ENCODE measurements around the gene ZNF775.
A peak's percentile ranks its signal among the peaks of the same experiment; 100 is the strongest.

Gene ZNF775

DNA sequence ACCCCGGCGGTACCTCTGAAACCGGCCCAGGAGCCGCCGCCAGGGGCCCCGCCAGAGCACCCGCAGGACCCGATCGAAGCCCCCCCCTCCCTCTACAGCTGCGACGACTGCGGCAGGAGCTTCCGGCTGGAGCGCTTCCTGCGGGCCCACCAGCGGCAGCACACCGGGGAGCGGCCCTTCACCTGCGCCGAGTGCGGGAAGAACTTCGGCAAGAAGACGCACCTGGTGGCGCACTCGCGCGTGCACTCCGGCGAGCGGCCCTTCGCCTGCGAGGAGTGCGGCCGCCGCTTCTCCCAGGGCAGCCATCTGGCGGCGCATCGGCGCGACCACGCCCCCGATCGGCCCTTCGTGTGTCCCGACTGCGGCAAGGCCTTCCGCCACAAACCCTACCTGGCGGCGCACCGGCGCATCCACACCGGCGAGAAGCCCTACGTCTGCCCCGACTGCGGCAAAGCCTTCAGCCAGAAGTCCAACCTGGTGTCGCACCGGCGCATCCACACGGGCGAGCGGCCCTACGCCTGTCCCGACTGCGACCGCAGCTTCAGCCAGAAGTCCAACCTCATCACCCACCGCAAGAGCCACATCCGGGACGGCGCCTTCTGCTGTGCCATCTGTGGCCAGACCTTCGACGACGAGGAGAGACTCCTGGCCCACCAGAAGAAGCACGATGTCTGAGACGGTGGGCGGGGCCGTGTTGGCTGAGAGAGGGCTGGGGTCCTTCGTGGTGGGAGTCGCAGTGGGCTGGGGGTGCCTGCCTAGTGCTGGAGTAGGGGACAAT is 6.7 kb upstream of the ZNF775 start:
- TF ChIP-seq POLR2AphosphoS5 (IDR thresholded peaks at IDR 0.05; ENCODE audit: low read depth, low read length) = no peak; the same call in 1 of the 2 replicates
- no peak for TF ChIP-seq PAX5 (IDR thresholded peaks at IDR 0.05; ENCODE audit: insufficient read depth, low read length, severe bottlenecking)
- no peak for TF ChIP-seq POLR2A (IDR thresholded peaks at IDR 0.05; ENCODE audit: low read depth, low read length)
- no peak for TF ChIP-seq TAF1 (IDR thresholded peaks at IDR 0.05; ENCODE audit: low read depth, low read length)
- TF ChIP-seq POU2F2 (IDR thresholded peaks at IDR 0.05; ENCODE audit: low read depth, low read length) = no peak
- no peak for TF ChIP-seq SPI1 (IDR thresholded peaks at IDR 0.05; ENCODE audit: low read depth, low read length)
- no peak for FAIRE-seq
- no peak for DNase-seq (ENCODE audit: insufficient read length, low spot score)

DNA sequence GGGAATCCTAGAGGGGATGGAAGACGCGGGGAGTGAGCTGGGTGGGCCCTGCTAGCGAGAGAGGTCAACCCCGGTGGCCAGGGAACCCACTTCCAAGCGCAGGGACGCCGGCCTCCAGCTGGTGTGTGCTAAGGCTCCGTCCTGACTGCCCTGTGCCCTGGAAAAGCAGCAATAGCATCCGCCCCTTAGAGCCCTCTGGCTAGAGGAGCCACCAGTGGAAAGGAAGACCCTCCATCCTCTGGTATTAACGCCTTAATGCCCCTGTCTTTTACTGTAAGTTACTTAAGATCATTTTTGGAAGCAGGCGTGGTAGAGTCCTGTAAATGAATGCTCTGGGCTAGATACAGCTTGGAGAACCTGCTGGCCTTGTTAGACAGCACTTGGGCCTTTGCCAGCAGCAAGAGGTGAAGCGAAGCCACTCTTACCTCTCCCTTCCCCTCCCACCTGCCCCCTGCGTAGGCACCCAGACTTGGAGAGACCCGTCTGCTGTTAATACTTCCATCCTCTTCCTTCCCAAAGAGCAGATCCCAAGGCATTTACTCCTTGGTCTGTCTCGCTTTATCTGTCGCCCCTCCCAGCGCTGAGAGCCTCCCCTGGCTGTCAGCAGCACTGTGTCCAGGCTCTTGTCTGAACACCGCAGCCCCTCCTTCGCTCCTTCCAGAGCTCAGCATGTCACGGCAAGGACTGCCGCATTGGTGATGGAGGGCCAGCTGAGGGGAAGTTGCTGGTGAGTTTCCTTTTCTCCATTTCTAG is 5.9 kb upstream of the ZNF775 start:
- DNase-seq (ENCODE audit: insufficient read length, low spot score) (no peak), FAIRE-seq (no peak)
- TF ChIP-seq POLR2A (IDR thresholded peaks at IDR 0.05; ENCODE audit: low read depth, low read length) (0 out of 2 replicates have a peak, but pooled peaks have one; percentile 24), SPI1 (IDR thresholded peaks at IDR 0.05; ENCODE audit: low read depth, low read length) (no peak), POU2F2 (IDR thresholded peaks at IDR 0.05; ENCODE audit: low read depth, low read length) (no peak), PAX5 (IDR thresholded peaks at IDR 0.05; ENCODE audit: insufficient read depth, low read length, severe bottlenecking) (no peak), POLR2AphosphoS5 (IDR thresholded peaks at IDR 0.05; ENCODE audit: low read depth, low read length) (peak; percentile 55)

DNA sequence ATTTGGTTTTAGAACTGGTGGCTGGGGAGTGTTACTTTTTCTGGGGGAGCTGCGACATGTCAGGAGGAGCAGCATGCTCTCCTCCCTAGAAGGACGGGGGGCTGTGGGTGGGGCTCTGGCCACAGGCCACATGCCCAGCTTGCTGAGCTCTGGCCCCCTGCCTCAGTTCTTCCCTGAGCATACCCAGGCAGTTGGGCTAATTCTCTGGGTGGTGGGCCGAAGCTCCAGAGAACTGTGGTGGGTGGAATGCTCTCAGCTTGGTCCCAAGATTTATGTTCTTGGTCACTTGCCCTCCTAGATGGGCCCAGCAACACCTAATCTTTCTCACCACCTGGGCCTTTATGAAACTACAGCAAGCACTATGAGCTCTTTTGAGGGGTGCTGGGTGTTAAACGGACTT is 5.1 kb upstream of the ZNF775 start:
- DNase-seq (ENCODE audit: insufficient read length, low spot score) (no peak), FAIRE-seq (no peak)
- TF ChIP-seq TAF1 (IDR thresholded peaks at IDR 0.05; ENCODE audit: low read depth, low read length) (no peak), POLR2A (IDR thresholded peaks at IDR 0.05; ENCODE audit: low read depth, low read length) (no peak), SPI1 (IDR thresholded peaks at IDR 0.05; ENCODE audit: low read depth, low read length) (no peak), PAX5 (IDR thresholded peaks at IDR 0.05; ENCODE audit: insufficient read depth, low read length, severe bottlenecking) (no peak), POU2F2 (IDR thresholded peaks at IDR 0.05; ENCODE audit: low read depth, low read length) (no peak), POLR2AphosphoS5 (IDR thresholded peaks at IDR 0.05; ENCODE audit: low read depth, low read length) (no peak)

DNA sequence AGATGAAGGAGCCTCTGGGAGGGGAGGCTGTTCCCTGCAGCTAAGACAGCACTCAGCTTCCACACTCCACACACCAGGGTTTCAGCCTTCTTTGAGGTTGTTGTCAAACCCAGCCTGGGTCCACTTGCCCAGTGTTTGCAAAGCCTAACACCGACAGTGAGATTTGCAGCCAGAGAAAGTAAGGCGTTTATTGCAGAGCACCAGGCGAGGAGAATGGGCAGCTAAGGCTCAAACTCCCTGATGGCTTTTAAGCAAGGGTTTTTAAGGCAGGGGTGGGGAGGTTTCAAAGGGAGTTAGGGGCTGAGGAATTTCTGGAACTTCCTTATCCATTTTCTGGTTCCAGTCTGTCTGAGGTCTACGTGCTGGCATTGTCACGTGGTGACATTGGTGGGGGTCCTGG is 4.7 kb upstream of the ZNF775 start:
- no peak for FAIRE-seq
- DNase-seq (ENCODE audit: insufficient read length, low spot score) = no peak
- 0 out of 2 replicates have a peak, but pooled peaks have one; percentile 44 for TF ChIP-seq POLR2A (IDR thresholded peaks at IDR 0.05; ENCODE audit: low read depth, low read length)
- no peak; the same call in 1 of the 2 replicates for TF ChIP-seq POLR2AphosphoS5 (IDR thresholded peaks at IDR 0.05; ENCODE audit: low read depth, low read length)

DNA sequence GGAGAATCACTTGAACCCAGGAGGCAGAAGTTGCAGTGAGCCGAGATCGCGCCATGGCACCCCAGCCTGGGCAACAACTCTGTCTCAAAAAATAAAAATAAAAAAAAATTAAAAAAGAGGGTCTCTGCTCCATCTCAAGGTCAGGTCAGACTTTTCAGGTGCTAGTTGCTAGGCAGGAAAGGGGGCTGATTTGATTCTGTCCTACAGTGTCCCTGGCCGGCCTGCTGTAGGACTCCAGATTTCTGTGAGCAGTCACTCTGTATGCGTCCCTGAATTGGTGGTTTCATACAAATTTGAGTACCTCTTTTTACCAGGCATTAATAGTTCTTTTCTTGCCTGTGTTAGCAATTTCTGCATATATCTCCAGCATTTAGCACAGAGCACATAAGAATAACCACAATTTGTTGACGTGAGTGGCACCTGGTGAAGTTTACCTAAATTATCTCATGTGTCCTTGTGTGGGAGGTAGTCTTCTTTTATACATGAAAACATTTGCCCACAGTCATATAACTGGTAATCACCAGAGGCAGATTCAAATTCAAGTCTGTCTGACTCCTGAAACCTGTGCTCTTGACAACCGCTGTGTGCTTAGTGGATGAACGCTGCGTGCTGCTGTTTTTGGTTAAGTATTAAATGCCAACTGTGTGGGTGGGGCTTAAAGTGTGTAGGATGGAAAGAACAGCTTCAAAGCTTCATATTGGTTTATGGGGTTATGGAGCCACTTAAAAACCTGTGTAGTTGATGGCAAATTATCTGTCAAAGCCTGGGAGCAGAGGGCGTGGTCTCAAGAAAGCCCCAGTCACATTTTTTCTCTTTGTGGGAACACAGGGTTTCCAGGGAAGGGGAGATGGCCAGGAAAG is 3.2 kb upstream of the ZNF775 start:
- no peak for TF ChIP-seq SPI1 (IDR thresholded peaks at IDR 0.05; ENCODE audit: low read depth, low read length)
- no peak for TF ChIP-seq POLR2A (IDR thresholded peaks at IDR 0.05; ENCODE audit: low read depth, low read length)
- TF ChIP-seq PAX5 (IDR thresholded peaks at IDR 0.05; ENCODE audit: insufficient read depth, low read length, severe bottlenecking) = no peak
- no peak for TF ChIP-seq POLR2AphosphoS5 (IDR thresholded peaks at IDR 0.05; ENCODE audit: low read depth, low read length)
- TF ChIP-seq POU2F2 (IDR thresholded peaks at IDR 0.05; ENCODE audit: low read depth, low read length) = peak; percentile 69; the same call in 1 of the 2 replicates
- TF ChIP-seq TAF1 (IDR thresholded peaks at IDR 0.05; ENCODE audit: low read depth, low read length) = 0 out of 2 replicates have a peak, but pooled peaks have one; percentile 45
- peak; percentile 92 for FAIRE-seq
- no peak for DNase-seq (ENCODE audit: insufficient read length, low spot score)

DNA sequence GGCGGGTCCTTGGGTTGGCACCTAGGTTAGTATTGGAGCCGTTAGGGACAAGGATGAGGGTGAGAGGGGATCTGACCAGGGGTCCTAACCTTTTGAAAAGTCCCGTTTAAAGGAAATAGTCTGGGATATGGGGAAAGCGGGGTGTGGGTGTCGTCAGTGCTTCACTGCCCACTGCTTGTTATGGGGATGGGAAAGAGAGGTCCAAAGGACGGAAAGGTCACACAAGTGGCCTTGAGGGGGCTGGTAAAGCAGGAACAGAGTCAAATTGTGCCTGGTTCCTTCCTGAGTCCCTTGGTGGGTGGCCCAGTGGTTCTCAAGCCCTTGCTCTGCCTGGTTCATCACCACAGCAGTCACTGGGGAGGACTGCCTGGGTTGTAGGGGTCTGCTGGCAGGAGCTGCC is 2.6 kb upstream of the ZNF775 start:
- peak; percentile 40; the same call in 1 of the 2 replicates for TF ChIP-seq POU2F2 (IDR thresholded peaks at IDR 0.05; ENCODE audit: low read depth, low read length)
- no peak for TF ChIP-seq POLR2A (IDR thresholded peaks at IDR 0.05; ENCODE audit: low read depth, low read length)
- no peak for DNase-seq (ENCODE audit: insufficient read length, low spot score)
- FAIRE-seq = no peak

DNA sequence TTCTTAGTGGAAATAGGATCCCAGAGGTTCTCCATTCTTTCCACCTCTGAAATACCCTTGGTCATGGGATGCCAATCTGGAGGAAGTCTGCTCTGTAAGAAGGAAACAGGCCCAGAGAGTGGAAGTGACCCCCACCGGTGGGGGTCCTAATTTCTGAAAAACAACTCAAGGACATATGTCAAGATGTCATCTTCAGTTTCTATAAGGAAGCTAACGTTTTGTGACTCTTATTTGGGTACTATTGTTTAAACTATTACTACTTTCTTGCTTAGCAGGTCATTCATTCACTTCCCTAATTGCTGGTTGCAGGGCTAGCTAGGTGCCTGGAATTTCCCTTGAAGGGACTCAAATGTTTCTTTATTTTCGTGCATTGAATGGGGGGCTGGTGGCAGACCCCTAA is 1.9 kb upstream of the ZNF775 start:
- no peak for DNase-seq (ENCODE audit: insufficient read length, low spot score)
- no peak for TF ChIP-seq POLR2A (IDR thresholded peaks at IDR 0.05; ENCODE audit: low read depth, low read length)
- TF ChIP-seq SPI1 (IDR thresholded peaks at IDR 0.05; ENCODE audit: low read depth, low read length) = peak; percentile 82
- FAIRE-seq = no peak

DNA sequence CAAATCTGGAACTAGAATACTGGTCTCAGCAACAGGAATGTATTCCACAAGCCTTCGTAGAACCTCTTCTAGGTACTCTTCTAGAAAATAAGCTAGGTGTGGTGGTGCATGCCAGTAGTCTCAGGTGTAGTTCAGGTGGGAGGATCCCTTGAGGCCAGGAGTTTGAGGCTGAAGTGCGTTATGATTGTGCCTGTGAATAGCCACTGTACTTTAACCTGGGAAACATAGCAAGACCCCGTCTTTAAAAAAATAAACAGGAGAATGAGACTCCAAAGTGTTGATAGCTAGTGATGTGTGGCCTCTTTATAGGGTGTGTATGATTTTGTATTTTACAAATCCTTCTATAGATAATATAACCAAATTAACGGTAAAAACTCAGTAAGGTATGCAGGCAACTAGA is 1.5 kb upstream of the ZNF775 start:
- TF ChIP-seq POU2F2 (IDR thresholded peaks at IDR 0.05; ENCODE audit: low read depth, low read length) (no peak), PAX5 (IDR thresholded peaks at IDR 0.05; ENCODE audit: insufficient read depth, low read length, severe bottlenecking) (no peak), TAF1 (IDR thresholded peaks at IDR 0.05; ENCODE audit: low read depth, low read length) (no peak), POLR2AphosphoS5 (IDR thresholded peaks at IDR 0.05; ENCODE audit: low read depth, low read length) (no peak), POLR2A (IDR thresholded peaks at IDR 0.05; ENCODE audit: low read depth, low read length) (no peak), SPI1 (IDR thresholded peaks at IDR 0.05; ENCODE audit: low read depth, low read length) (no peak)
- no peak for DNase-seq (ENCODE audit: insufficient read length, low spot score)
- peak; percentile 56 for FAIRE-seq

DNA sequence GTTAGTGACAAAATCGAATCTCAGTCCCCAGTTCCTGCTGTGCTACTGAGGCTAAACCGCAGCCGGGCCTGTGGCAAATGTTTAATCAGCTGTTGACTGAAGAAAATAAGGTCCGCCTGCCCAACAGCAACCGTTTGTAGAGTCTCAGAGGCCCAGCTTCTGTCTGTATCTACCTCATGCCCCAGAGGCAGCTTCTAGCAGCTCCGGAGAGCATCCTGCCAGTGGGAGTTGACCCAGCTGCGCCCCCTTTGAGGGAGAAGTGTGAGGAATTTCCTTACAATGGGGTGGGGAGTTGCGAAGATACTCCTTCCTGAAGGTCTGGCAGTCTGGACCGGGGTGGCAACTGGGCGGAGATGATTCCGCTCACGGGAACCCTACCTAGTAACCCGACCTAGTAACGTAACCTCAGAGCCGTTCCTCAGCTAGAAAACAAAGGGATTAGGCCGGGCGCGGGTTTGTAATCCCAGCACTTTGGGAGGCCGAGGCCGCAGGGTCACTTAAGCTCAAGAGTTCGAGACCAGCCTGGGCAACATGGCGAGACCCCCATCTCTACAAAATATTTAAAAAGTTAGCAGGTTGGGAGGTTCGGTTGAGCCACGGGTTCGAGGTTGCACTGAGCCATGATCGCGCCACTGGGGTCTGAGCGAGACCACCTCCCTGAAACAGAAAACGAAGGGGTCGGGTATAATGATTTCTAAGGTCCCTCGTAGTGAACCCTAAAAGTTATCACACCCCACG is 846 bp upstream of the ZNF775 start:
- FAIRE-seq (peak; percentile 69), DNase-seq (ENCODE audit: insufficient read length, low spot score) (no peak)
- TF ChIP-seq PAX5 (IDR thresholded peaks at IDR 0.05; ENCODE audit: insufficient read depth, low read length, severe bottlenecking) (no peak), POLR2A (IDR thresholded peaks at IDR 0.05; ENCODE audit: low read depth, low read length) (no peak; the same call in 1 of the 2 replicates), POLR2AphosphoS5 (IDR thresholded peaks at IDR 0.05; ENCODE audit: low read depth, low read length) (0 out of 2 replicates have a peak, but pooled peaks have one; percentile 36), SPI1 (IDR thresholded peaks at IDR 0.05; ENCODE audit: low read depth, low read length) (peak; percentile 26; the same call in 1 of the 2 replicates), POU2F2 (IDR thresholded peaks at IDR 0.05; ENCODE audit: low read depth, low read length) (0 out of 2 replicates have a peak, but pooled peaks have one; percentile 25)

Data from GM12891 (cell line).